Right ventricle myocardium superior (tissue), 1 donor: ENCODE results near the gene MAGI2. TPM values are rescaled to one million over a fixed set of nuclear protein-coding genes. Genes with fewer than 3 reads are reported as not detected.

Source experiments
- ATAC-seq: fragments of 200-7000 bp; cut with Tn5 transposase; one replicate; pipeline ENCODE4 v1.9.1; 2020; ENCODE audit warnings: mild to moderate bottlenecking; ENCODE audit not compliant: poor library complexity
- DNase-seq: peaks from one replicate; pipeline ENCODE4 v3.0.0-alpha.2; 2020
- intact Hi-C: fragments of 100-400 bp; cut with DNase I; formaldehyde crosslinking; loops from one replicate; pipeline ENCODE4 v1.11.2; 2022
- total RNA-seq: library from RNA; stranded (reverse); fragmentation: NEBNext Ultra II Directional; extraction: Animal tissue kit (Norgen Biotek cat#: 25700); gene quantifications from one replicate; pipeline ENCODE4 v1.2.1, GENCODE V29; 2021
- donor health status: DM: no; HTN: yes; CAD: no; lungs with severe emphysema.

MAGI2 gene
- total RNA-seq, 1 donor from 2014 or later: 3.9 TPM

GRCh38 chr7:78090616-78091015 lies 1362.9 kb downstream of the MAGI2 start:
- no peak for ATAC-seq
- DNase-seq: no peak
- intact Hi-C loops: no loop called here

- intact Hi-C loops: no loop called here
- DNase-seq: no peak
- no peak for ATAC-seq
Measured at GRCh38 chr7:78083476-78084120, 1369.9 kb downstream of the MAGI2 start.

- intact Hi-C loops: no loop called here
- DNase-seq: no peak
- ATAC-seq: no peak
Measured at GRCh38 chr7:78082556-78082955, 1370.9 kb downstream of the MAGI2 start.

GRCh38 chr7:78081888-78082287 lies 1371.6 kb downstream of the MAGI2 start:
- no peak for ATAC-seq
- intact Hi-C loops: no loop called here
- DNase-seq: no peak

GRCh38 chr7:78081344-78081743 lies 1372.1 kb downstream of the MAGI2 start:
- intact Hi-C loops: no loop called here
- no peak for ATAC-seq
- DNase-seq: no peak

- no peak for ATAC-seq
- DNase-seq: no peak
- intact Hi-C loops: no loop called here
Measured at GRCh38 chr7:78080811-78081210, 1372.7 kb downstream of the MAGI2 start.

GRCh38 chr7:78080241-78080640 lies 1373.2 kb downstream of the MAGI2 start:
- intact Hi-C loops: no loop called here
- DNase-seq (no peak), ATAC-seq (no peak)

GRCh38 chr7:78074713-78075112 lies 1378.8 kb downstream of the MAGI2 start:
- intact Hi-C loops: no loop called here

GRCh38 chr7:78073609-78074382 lies 1379.7 kb downstream of the MAGI2 start:
- ATAC-seq (no peak), DNase-seq (no peak)
- intact Hi-C loops: no loop called here

More at GRCh38 chr7:78074713-78075112, 1378.8 kb downstream of the MAGI2 start:
- DNase-seq: no peak
- ATAC-seq: no peak

GRCh38 chr7:78072201-78072590 lies 1381.3 kb downstream of the MAGI2 start:
- DNase-seq: no peak
- intact Hi-C loops: no loop called here
- no peak for ATAC-seq

- DNase-seq: no peak
- intact Hi-C loops: no loop called here
- no peak for ATAC-seq
Measured at GRCh38 chr7:78071491-78072200, 1381.8 kb downstream of the MAGI2 start.

GRCh38 chr7:78066599-78066998 lies 1386.9 kb downstream of the MAGI2 start:
- intact Hi-C loops: no loop called here
- ATAC-seq (no peak), DNase-seq (no peak)

- ATAC-seq (no peak), DNase-seq (no peak)
- intact Hi-C loops: no loop called here
Measured at GRCh38 chr7:78063758-78064157, 1389.7 kb downstream of the MAGI2 start.

- intact Hi-C loops: no loop called here
- ATAC-seq: no peak
- DNase-seq: no peak
Measured at GRCh38 chr7:78062214-78062613, 1391.3 kb downstream of the MAGI2 start.

- intact Hi-C loops: no loop called here
- no peak for DNase-seq
- no peak for ATAC-seq
Measured at GRCh38 chr7:78057571-78057970, 1395.9 kb downstream of the MAGI2 start.

GRCh38 chr7:78055599-78055998 lies 1397.9 kb downstream of the MAGI2 start:
- no peak for ATAC-seq
- DNase-seq: no peak
- intact Hi-C loops: no loop called here

GRCh38 chr7:78055001-78055573 lies 1398.4 kb downstream of the MAGI2 start:
- no peak for ATAC-seq
- intact Hi-C loops: no loop called here

GRCh38 chr7:78052112-78052511 lies 1401.4 kb downstream of the MAGI2 start:
- ATAC-seq (no peak), DNase-seq (no peak)
- intact Hi-C loops: no loop called here

More at GRCh38 chr7:78055001-78055573, 1398.4 kb downstream of the MAGI2 start:
- no peak for DNase-seq

- ATAC-seq (no peak), DNase-seq (no peak)
- intact Hi-C loops: no loop called here
Measured at GRCh38 chr7:78047800-78048199, 1405.7 kb downstream of the MAGI2 start.
